HuH-7.5 (cell line): Measurements from ENCODE around the gene ERFE.

ENCODE experiments used
- DNase-seq: peaks from one replicate; pipeline ENCODE4 v3.0.0; 2011; ENCODE audit warnings: low spot score

Gene ERFE

GRCh38 chr2:238126775-238127164 is 32.0 kb upstream of the ERFE start:
- DNase-seq = no peak

- DNase-seq = peak; percentile 84
Measured at GRCh38 chr2:238127165-238128060, 31.4 kb upstream of the ERFE start.

DNA sequence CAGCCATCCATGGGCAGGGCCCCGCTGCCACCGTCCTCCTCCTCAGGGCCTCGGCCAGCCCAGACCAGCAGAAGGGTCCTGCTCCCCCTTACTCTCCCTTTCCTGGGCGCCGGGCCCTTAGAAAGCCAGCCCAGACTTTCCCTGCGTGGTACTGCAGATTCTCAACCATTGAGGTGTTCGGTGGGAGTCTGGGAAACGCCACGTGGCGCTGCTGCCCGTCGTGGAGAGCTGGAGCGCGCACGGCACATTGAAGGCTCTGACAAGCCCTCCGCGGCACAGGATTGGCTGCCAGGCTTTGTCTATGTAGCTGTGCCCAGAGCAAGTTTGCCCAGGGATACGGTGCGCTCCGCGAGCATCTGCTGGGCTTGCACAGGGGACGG is 30.7 kb upstream of the ERFE start:
- no peak for DNase-seq

DNA sequence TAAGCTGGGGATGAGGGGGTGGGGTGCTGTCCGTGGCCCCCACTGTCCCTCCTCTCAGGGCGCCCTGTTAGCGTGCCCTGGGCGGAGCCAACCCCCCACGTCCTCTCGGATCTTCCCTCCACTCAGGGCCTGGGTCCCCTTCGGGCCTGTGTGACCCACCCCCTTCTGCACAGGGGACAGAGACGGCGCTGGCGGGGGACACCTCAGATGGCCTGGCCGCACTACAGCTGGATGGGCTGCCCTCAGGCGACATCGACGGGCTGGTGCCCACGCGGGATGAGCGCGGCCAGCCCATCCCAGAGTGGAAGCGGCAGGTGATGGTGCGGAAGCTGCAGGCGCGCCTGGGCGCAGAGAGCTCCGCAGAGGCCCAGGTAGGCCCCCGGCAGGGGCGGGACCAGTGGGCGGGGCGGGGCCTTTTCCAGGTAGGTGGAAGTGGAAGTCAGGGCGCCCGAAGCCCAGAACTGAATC is 30.2 kb upstream of the ERFE start:
- no peak for DNase-seq

DNA sequence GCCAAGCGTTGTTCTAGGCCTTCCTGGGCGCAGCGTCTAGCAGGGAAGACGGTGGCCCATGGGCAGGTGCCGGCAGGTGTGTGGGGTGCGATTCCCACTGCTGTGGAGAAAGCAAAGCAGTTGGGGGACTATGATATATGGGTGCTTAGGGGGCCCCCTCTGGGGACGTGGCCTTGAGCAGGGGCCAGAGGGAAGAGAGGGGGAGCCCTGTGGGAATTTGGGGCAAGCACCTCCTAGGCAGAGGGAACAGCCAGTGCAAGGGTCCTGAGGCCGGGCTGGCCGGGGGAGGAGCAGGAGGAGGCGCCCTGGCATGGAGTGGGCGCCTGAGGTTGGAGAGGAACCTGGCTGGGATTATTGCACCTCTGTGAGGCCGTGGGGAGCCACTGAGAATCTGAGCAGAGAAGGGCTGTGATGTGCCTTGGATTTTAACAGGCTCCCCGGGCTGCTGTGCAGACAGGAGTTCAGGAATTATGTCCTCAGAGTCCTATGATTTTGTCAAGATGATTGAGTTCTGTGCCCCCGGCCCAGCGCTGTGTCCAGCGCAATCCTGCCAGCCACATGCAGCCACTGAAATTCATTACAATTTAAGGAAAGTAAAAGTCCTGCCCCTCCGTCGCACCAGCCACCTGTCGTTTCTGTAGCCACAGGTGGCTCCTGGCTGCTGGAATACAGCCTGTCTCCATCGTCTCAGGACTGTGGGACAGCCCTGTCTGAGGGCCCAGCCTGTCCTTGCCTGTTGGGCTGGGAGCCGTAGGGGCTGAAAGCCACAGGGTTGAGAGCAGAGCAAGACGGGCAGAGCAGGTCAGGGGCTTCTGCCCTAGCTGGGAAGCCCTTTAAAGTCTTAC is 29.4 kb upstream of the ERFE start:
- DNase-seq = no peak

GRCh38 chr2:238130111-238130695 is 28.6 kb upstream of the ERFE start:
- no peak for DNase-seq

GRCh38 chr2:238130696-238131628 is 27.8 kb upstream of the ERFE start:
- DNase-seq = no peak

DNA sequence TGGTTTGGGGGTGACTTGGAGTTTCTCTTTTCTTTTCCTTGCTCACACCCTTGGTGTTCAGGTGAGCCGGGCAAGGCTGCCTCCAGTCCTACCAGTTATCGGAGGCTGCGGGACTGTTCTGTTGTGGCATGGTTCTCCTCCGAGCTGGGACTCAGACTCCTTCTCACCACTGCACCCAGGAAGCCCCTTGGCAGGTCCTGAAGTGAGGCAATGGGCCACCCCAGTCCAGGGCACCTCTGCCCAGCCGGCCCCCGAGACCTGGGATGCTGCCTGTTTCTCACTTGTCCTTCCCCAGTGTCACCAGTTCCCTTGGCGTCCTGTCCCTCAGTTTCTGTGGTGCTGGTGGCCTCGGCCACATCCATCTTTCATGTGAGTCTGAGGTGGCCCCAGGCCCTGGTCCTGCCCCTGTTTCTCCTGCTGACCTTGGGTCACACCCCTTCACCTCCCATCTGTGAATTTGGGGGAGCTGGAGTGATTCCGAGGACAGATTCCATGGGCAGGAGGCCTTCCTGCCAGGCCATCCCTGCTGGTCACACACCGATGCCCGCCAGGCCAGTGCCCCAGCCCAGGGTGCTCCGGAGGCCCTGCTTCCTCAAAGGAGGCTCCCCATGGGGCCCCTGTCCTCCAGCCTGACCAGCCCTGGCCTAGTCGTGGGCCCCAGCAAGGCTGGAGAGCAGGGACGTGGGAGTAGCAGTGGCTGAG is 26.9 kb upstream of the ERFE start:
- DNase-seq = no peak

DNA sequence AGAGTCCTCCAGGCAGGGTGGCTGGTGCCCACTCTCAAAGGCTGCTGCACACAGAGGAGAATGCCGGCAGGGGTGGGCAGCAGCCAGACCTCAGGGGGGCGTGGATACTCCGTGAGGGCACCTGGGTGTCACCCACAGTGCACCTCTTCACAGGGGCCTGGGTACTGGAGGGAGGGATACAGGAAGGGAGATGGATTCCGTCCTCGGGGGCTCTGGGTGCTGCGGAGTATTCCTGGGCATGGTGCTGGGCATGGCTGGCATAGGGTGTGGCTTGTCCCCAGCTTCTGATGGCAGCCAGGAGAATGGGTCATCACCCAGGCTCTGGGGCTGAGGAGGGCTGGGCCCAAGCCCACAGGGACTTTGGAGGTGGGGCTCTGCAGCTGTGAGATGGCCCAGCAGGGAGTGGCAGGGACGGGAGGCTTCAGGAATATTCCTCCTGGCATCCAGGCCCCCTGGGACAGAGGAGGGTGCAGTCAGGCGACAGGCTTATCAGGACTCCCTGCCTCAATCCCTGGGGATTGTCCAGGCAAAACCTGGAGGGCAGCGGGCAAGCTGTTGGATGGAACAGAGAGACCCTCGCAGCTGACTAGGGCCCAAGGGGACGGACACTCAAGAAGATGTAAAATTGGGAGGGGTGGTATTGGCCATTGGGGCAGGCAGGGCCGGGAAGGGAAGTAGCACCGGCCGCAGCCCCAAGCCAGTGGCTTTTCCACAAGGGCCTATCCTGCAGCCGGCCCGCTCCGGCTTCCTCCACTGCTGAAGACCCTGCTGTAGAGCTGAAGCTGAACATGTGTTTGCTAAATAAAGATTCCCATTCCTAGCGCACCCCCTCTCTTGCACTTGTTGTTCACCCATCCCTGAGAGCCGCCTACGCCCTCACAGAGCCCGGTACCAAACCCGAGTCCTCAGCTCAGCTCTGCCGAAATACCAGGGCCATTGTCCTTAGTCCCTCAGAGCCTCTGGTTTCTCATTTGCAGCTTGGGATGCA is 26.0 kb upstream of the ERFE start:
- DNase-seq = no peak

- peak; percentile 69 for DNase-seq
Measured at GRCh38 chr2:238133499-238134392, 25.0 kb upstream of the ERFE start.

- DNase-seq = no peak
Measured at GRCh38 chr2:238134393-238134785, 24.4 kb upstream of the ERFE start.

GRCh38 chr2:238135601-238136150 is 23.1 kb upstream of the ERFE start:
- DNase-seq = no peak

DNA sequence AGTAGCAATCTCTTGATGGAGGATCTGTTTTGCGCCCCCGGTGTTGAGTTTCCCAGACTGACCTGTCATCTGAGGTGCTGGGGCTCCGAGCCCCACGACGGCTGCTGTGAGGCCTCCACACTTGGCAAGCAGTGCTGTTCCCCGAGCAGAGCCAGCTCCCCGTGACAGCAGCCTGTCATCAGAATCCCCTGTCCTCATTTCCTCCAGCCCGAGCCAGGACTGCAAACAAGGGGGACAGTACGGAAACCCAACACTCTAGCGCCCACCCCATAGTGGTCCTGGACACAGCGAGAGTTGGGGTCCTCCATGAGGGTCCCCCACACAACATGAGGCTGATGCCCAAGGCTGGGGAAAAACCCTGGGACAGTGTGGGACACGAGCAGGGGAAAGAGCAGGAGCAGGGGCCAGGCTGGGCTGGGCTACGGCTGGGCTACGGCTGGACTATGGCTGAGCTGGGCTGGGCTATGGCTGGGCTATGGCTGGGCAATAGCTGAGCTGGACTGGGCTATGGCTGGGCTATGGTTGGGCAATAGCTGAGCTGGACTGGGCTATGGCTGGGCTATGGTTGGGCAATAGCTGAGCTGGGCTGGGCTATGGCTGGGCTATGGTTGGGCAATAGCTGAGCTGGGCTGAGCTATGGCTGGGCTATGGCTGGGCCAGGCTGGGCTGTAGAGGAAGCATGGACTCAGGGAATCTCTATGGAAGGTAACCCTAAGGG is 21.8 kb upstream of the ERFE start:
- DNase-seq = peak; percentile 87

DNA sequence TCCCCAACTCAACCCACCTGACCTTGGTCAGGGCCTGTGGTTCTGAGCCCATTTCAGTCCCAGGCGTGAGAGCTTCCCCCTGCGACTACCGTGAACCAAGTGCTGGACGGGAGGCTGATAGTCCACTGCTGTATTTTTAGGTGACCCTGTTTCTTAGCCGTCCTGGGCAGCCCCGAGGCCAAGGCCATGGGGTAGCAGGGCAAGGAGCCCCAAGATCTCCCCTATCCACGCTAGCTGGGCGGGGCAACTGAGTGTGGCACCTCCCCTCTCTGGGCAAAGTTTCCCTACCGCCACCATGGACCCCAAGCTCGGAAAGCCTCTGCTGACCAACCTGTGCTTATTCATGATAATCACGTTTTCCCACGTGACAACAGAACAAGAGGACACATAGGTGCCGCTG is 20.9 kb upstream of the ERFE start:
- DNase-seq = no peak

- no peak for DNase-seq
Measured at GRCh38 chr2:238138331-238139195, 20.2 kb upstream of the ERFE start, which contains the start of gene KLHL30. TSS of gene KLHL30 (plus strand) at chr2:238138668. CDS start at chr2:238140755, 2,087 bp downstream.

GRCh38 chr2:238139196-238140039 is 19.4 kb upstream of the ERFE start:
- no peak for DNase-seq
